HG03064 (cell line): Measurements from ENCODE around the gene FCHSD2.

Experiments
- ATAC-seq: cut with Tn5 transposase; IDR thresholded peaks from one replicate; pipeline ENCODE4 v1.9.1; 2021; ENCODE audit warnings: low read depth; ENCODE audit not compliant: unreplicated experiment

FCHSD2 gene

DNA sequence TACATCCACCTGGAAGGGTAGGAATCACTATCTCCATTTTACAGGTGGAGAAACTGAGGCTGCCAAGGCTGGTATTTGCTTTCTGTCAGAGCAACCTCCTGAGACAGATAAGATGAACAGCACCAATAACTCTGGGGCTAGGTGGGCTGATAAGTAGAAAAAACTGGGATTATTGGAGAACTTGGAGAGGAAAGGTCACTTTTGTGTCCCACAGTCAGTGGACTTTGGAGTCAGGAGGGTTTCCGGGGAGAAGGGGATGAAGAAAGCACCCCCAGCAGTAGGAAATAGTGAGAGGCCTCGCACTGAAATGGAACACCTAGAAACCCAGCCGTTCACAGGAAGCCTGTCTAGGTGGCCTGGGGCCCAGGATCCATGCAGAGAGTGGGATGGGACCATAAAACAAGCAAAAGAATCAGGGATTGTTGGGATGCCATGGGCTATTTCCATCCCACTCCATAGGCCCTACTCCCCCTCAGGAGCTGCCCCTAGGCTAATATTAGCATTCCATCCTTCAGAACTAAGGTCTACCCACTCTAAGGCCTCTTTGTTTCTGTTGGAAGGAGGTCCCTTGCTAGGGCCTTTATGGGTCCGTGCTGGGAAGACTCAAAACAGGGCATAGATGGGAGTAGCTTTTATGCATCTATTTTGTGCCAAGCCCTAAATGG, 31.0 kb upstream of the FCHSD2 start:
- ATAC-seq = no peak

DNA sequence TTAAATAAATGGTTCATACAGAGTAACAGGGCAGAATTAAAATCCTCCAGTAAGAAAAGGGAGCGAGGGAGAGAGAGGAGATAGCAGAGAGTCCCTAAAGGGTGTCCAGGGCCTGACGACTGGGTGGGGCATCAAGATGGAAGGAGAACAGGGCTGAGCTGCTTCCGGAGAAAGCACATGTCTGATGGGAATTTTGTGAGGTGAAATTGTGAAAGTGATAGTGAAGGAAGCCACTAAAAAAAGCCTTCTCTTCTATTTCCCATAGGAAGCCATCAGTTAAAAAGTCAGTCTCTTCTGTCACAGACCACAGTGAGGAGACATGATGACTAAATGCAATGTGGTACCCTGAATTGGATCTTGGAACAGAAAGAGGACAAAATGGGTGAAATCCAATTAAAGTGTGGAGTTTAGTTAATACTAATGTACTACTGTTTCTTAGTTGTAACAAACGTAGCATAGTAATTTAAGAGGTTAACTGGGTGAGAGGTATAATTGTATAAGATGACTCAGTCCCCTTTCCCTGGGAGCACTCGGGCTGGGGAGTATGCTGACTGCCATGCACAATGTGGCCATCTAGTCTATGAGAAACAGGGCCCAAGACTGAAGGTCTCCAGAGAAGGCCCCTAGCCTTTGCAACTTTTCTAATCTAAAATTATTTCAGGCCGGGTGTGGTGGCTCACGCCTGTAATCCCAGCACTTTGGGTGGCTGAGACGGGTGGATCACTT, 29.5 kb upstream of the FCHSD2 start:
- no peak for ATAC-seq

DNA sequence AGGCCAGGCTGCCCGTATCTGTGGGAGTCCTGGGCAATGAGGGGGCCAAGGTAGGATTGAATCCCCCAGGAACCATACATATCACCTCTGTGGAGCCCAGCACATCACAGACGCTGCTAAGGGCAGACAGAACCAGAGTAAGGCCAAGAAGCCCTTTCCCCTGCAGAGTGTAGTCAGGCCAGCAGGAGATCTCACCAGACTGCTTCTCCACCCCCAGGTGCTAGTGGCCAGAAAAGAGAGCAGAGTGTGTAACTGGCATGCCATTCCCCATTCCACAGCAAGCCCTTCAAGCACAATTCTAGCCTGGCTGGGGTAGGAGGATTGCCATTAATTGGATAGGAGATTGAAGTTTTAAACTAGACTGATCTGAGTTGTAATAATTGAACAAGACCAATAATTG, 28.0 kb upstream of the FCHSD2 start:
- no peak for ATAC-seq

DNA sequence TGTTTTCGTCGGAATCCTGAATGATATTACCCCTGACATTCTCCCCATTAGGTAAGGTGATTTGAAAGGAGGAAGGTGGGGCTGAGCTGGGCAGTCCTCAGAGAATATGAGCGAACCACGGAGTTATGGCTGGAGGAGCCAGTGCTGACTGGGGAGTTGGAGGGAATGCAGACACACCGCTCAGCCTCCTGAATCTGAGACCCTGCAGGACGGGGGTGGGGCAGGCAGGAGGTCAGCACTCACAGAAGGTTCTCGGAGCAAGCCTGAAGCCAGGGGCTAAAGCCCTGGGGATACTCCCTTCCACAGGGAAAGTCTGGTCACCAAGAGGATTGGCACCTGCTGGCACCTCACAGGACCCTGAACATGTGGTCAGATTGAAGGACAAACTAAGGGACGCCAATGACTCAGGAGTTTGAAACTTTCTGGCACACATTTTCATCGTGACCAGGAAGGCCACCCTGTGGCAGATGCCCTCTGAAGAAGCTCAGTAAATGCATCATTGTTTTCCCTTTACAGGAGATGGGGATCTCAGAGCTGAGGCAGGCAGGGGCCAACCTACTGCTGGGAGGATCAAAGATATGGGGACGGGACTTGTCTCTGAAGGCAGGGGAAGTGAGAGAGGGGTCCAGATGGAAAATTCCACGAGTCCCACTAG, 26.9 kb upstream of the FCHSD2 start:
- ATAC-seq = no peak

DNA sequence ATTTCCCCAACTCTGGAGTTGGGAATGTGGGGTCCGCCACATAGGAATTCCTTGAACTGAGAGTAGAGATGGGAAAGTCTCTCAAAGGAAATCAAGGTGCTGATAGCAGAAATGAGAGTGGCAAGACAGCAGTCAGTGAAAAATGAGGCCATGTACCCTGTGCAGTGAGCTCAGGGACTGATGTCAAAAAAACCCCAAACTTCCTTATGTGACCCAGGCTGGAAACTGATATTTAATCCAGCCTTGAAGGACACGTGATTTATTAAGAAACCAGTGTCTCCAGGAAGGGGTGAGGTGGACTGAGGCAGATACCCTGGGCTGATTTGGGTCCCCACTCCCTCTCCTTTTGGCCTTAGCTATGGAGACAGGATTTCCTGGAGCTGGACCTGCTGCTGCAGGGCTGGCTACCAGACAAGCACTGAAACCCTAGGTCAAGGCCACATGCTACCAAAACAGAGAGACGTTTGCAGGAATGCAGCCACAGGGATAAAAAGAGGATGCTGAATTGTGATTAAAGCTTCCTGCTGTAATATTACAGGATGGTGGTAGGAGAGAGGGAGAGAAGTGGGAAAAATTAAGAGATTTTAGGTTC, 25.3 kb upstream of the FCHSD2 start:
- ATAC-seq = no peak

DNA sequence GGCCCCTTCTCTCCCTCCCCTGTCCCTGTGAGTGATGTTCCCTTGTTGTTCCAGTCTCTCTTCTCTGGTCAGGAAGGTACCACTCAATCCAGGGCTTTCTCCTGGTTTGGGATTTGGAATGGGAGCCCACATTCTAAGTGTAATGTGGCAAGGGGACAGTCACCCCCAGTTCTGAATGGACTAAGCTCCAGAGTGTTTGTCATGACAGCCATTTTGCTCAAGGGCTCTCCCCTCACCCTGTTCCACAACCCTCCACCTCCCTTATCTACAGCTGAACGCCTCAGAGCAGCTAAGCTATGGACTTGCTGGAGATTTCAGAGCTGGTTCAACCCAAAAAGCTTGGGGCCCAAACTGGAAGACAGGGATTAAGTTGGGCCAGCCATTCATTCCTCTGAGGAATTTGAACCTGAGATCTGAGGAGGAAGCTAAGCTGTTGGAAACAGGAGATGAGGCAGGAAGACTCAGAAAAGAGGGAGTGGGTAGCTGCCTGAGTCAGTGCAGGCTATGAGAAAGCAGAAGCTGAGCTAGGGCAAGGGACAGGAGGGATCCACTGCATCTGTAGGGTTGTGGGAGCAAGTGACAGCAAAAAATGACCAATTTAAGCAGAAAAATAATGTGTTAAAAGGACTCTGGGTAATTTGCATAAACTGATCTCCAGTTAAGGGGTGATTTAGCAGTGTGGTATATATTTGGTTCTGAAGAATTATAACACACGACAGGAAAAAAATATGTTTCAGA, 22.9 kb upstream of the FCHSD2 start:
- no peak for ATAC-seq

DNA sequence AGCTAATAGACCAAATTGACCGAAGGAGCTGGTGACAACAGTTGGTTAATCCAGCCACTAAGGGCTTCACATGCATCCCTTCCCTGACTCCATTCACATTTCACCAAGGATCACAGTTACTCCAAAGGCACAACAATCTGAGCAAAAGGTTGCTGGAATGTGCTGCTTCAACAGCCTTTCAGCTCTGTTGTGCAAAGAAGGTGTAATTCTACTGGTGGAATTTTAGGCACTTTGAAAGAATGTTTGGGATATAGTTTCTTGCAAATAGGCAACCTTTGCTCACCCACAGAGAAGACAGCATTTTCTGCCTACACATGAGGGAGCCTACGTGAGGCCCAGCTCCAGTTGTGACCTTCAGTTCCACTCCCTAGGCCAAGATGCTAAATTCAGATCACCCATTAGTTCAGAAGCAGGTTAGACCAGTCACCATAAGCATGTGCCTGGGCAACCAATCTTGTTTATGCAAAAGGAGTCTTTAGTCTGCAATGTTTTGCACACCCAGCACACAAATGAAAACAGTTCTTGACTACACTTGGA, 21.6 kb upstream of the FCHSD2 start:
- no peak for ATAC-seq

DNA sequence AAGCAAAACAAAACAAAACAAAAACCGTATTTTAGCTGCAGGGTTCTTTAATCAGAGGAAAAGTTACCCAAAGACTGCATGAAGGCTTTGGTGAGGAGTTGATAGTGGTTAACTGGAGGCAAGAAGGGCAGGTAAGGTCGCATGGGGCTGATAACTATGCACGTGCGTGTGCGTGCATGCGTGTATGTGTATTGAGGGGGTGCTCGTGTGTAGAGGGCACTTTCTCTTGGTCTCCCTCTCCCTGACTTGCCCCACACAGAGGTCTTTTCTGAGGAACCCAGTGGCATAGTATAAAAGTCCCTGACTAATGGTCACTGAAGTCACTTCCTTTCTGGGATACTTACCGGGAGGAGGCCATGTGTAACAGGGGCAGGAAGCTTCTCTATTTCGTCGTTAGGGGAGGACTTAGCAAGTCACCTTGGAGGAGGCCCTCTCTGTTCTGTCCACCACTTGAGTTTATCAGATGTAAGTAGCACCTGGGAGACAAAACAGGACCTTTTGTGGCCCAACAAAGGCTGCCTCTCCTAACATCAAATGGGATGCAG, 20.1 kb upstream of the FCHSD2 start:
- no peak for ATAC-seq

DNA sequence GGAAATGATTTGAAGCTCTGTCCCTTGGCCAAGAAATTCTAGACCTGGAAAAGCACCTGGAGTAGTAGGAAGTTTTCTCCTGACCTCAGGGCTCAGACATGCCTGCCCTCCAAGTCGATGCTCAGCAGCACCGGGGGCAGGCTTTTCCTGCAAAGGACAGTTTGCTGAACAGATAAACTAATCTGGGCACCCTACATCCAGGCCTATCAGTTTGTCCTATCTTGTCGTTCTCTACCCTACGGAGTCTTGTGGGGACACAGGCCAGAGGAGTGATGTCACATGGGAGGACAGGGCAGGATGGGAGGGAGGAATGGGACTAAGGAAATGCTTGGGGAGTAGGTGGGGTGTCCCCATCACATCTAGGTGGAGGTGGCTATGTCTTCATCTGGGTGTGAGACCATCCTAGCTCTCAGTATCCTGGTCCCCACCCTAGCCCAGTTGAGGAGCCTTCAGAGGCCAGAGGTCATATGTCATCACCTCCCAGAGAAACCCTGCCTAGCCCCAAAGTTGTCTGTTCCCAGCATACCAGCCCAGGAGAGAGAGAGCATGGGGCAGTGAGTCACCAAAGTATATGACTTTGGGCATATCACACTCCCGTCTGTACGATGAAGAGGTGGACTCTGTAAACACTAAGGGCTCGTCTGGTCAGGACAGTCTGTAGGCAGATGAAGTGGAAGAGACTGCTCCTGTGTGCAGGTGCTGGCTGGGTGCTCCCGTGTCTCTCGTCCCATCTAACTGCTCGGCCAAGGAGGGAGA, 18.1 kb upstream of the FCHSD2 start:
- ATAC-seq = no peak

DNA sequence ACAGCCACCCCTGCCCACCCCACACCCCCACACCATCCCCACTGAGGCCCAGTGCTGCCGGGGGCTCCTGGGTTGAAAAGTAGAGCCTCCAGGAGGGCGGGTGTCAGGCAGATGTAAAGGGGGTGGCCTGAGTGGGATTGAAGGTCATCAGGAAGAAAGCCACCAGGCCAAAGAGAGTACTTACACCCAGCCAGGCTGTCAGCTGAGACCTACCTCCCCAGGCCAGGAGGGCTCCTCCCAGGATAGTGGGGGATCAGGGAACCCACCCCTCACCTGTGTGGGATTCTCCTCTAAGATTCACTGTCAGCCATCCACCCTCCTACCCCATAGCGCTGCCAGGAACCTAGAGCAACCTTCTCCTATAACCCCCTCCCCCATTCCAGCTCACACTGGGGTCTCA, 17.2 kb upstream of the FCHSD2 start:
- no peak for ATAC-seq

DNA sequence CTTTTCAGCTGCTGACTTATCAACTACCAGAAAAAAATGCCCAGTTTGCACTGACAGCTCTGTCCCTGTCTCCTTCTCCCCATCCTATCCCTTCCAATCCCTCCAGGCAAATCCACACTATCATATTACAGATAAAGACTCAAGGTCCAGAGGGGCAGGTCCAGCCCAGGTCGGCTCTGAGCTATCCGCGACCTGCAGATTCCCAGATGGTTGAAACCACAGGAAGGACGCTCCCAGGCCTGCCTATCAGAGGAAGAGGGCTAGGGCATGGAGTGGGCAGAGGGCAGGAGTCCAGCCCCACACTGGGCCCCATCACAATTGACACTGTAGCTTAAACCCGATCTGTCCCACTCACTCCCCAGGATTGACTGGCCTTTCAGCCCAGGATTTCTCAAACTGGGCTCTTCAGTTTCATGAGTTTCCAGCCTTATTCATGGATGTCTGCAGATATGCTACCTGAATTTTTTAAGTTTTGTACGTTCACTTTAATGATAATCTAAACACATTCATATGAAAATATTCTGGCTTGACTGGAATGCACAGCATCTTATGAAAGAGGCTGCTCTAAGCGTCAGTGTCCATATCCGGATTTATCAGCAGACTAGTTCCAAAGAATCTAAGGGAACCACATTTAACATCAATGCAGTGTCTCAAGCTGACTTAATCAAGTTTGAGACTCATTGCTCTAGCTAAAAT, 16.4 kb upstream of the FCHSD2 start:
- no peak for ATAC-seq

DNA sequence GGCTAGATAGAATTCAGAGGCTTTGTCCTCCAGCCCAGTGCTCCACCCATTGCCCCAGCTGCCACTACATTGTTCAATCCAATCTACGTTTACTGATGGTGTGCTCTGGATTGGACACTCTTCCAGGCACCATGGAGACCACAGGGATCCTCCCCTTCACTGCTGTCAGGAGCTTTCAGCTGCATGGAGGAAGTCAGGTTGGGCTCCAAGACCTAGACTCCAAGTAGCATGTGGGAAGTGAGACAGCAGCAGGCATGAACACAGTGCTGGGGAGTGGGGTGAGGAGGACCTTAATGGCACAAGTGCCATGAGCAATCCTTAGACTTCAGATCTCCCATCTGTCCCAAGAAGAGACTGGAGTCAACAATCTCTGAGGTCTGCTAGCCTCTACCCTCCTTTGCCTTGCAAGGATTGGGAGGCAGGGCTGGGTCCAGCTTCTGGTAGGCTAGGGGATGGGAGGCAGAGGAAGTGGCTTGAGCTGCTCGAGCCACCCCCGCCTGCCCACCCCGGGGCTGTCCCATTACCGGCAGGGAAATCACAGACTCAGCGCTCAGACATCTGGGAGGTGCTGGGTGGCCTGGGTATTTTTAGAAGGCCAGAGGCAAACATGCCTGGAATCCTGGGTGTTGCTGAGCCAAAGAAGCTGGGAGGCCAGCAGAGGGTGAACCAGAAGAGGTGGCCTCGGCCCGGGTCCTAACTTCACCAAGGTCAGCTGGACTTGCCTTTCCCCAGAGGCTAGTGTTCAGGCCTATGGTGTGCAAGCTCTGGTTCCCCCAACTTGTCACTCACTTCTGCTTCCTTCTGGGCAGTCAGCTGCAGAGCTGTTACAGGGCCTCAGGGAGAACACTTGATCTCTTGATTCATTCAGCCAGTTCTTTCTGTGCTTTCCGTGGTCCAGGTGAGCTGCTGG, 15.2 kb upstream of the FCHSD2 start:
- ATAC-seq = no peak

DNA sequence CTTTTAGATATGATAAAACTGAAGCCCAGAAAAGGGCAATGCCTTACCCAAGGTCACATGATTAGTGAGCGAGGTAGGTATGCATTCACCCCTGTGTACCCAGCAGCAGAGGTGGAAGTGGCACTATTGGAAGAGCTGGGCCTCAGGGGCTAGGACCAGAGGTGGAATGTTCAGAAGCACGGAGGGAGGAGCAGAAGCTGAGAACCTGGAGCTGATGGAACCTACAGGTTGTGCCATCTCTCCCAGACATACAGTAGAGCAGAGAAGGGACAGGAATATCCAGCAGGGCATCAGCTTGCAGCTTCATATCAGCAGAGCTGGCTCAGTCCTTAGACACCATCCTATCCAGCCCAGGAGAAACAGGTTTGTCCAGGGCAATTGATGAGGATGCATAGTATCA, 14.6 kb upstream of the FCHSD2 start:
- ATAC-seq = no peak

DNA sequence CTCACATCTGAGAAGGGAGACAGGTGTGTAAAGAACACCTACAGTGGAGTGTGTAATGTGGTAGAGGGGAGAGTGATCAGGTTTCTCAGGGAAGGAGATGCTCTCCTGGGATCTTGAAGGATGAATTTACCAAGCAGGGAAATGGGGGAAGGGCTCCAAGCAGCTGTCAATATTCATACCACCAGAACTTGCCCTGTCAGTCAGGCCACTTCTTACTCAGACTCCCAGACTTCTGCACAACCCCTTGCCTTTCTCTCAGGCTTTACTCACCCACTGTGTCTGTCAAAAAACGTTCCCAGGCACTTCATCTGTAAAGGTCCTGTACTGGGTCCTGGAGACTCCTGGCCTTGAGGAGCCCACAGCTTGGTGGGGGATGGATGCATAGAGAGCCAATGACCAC, 14.0 kb upstream of the FCHSD2 start:
- ATAC-seq = no peak

DNA sequence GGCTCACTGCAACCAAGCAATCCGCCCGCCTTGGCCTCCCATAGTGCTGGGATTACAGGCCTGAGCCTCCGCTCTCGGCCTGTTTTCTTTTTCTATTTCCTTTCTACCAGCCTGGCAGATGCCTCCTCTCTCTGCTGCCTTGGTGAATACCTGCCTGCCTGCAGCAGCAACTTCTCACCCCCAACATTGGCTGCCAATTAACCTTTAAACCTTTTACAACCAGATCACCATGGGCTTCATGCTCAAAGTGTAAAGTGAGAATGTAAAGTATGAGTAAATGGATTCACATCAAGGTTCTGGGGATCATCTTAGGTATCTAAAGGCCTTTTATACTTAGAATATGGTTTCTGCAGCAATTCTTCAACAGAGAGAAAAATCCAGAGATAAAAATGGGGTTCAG, 13.0 kb upstream of the FCHSD2 start:
- no peak for ATAC-seq

DNA sequence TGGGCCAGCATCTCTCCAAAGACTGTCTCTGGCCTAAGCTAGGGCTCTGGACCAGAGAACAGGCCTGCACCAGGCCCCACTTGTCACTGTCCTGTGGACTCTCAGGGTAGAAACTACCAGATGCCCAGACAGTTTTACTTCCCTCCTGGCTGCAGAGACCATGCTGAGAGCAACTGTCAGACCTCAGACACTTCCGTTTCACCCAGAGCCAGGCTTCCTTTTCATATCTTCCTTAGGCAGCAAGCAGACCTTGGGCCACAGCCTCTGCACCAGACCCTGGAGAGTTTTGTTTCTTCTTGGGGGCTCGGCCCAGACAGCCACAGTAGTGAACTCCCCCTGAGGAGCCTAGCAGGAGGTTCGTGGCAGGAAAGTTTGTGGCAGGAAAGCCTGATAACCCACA, 12.1 kb upstream of the FCHSD2 start:
- ATAC-seq = peak; percentile 46

DNA sequence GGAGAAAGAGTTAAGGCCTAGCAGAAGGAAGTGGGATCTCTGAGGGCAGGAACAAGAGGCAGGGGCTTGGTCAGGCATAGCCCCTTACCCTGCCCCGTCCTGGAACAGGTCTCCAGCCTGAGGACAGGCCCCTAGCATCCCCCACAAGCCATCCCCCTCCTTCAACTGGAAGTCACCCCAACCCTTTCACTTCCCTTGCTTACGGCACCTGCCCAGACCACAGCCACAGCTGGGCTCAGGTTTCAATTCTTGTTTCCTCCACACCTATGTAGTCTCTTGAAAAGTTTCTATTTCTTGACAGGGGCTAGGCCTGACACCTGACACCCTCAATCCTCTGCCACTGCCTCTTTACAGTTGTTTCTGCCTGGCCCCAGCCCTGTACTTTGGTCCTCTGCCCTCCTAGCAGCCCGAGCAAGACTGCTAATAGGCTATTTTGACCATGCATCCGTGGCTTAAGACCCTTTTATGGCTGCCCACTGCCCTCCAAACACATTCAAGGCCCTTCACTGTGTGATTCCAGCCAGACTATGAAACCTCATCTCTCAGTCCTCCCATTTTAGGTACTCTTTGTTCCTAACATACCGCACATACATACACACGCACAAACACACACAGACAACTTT, 10.9 kb upstream of the FCHSD2 start:
- ATAC-seq = peak; percentile 50
